Activated CD4-positive, alpha-beta T cell treated with anti-CD3 and anti-CD28 coated beads, Interleukin-2, amount 10 ng/mL, durations not matched to agents 24 days and 14 days (primary cell): Measurements from ENCODE around the gene DENR. TPM values are rescaled to one million over a fixed set of nuclear protein-coding genes. Genes with fewer than 3 reads are reported as not detected.

Experiments
- DNase-seq: peaks from one replicate; pipeline ENCODE4 v3.0.0; 2022
- H3K27ac Mint-ChIP-seq: one replicate; pipeline ENCODE4 v1.8.0; 2022; ENCODE audit warnings: mild to moderate bottlenecking, mixed read lengths
- H3K27me3 Mint-ChIP-seq: one replicate; pipeline ENCODE4 v1.8.0; 2022; ENCODE audit warnings: mixed read lengths
- H3K36me3 Mint-ChIP-seq: one replicate; pipeline ENCODE4 v1.8.0; 2022; ENCODE audit warnings: low read depth, mild to moderate bottlenecking, mixed read lengths
- H3K4me1 Mint-ChIP-seq: one replicate; pipeline ENCODE4 v1.8.0; 2021; ENCODE audit warnings: mixed read lengths
- H3K4me3 Mint-ChIP-seq: one replicate; pipeline ENCODE4 v1.8.0; 2022; ENCODE audit warnings: mild to moderate bottlenecking, moderate library complexity, mixed read lengths
- H3K9me3 Mint-ChIP-seq: one replicate; pipeline ENCODE4 v1.8.0; 2021; ENCODE audit warnings: mixed read lengths
- intact Hi-C: fragments of 100-400 bp; cut with micrococcal nuclease; formaldehyde crosslinking; loops from one replicate; pipeline ENCODE4 v1.15.1; 2023
- total RNA-seq: library from RNA; stranded (reverse); gene quantifications from 2 replicates; pipeline ENCODE4 v1.2.3, GENCODE V29; 2022

Gene DENR
- total RNA-seq, 1 donor from 2014 or later, result 89.6 TPM

- peak overlapping the region; percentile 92 for H3K27ac Mint-ChIP-seq
- intact Hi-C loops, result loop anchor here (10.0 kb wide), 1 partner anchor 641 kb away; no protein-coding TSS in a partner anchor
- no peaks in the 10 kb centered on the region for H3K9me3 Mint-ChIP-seq
- peaks cover 19% of the 10 kb centered on the region for H3K36me3 Mint-ChIP-seq
- H3K4me3 Mint-ChIP-seq, result peak overlapping the region; percentile 68
- no peaks in the 10 kb centered on the region for H3K27me3 Mint-ChIP-seq
- peaks cover 59% of the 10 kb centered on the region for H3K4me1 Mint-ChIP-seq
- DNase-seq, result no peak
Observed at GRCh38 chr12:122725452-122726079, 27.1 kb upstream of the DENR start.

- Mint-ChIP-seq H3K4me1 (peaks cover 59% of the 10 kb centered on the region), H3K4me3 (peak overlapping the region; percentile 68), H3K9me3 (no peaks in the 10 kb centered on the region), H3K27ac (peak overlapping the region; percentile 92), H3K36me3 (peaks cover 17% of the 10 kb centered on the region), H3K27me3 (no peaks in the 10 kb centered on the region)
- peak; percentile 78 for DNase-seq
- intact Hi-C loops, result loop anchor here (10.0 kb wide), 1 partner anchor 641 kb away; no protein-coding TSS in a partner anchor
Observed at GRCh38 chr12:122726080-122726558, 26.5 kb upstream of the DENR start.

- no peak for DNase-seq
- Mint-ChIP-seq H3K27me3 (no peaks in the 10 kb centered on the region), H3K4me1 (peaks cover 76% of the 10 kb centered on the region), H3K36me3 (peaks cover 14% of the 10 kb centered on the region), H3K9me3 (peaks cover 8% of the 10 kb centered on the region), H3K4me3 (peak overlapping the region; percentile 78), H3K27ac (peak overlapping the region; percentile 91)
- intact Hi-C loops, result loop anchor here (5.0 to 10.0 kb wide), 2 partner anchors 277 to 645 kb away; no protein-coding TSS in a partner anchor
Observed at GRCh38 chr12:122729583-122730214, 22.9 kb upstream of the DENR start.

- intact Hi-C loops, result loop anchor here (5.0 kb wide), 1 partner anchor 278 kb away; no protein-coding TSS in a partner anchor
- Mint-ChIP-seq H3K4me1 (peaks cover 69% of the 10 kb centered on the region), H3K36me3 (peaks cover 12% of the 10 kb centered on the region), H3K27me3 (no peaks in the 10 kb centered on the region), H3K9me3 (peaks cover 8% of the 10 kb centered on the region), H3K27ac (peak within 1 kb of the TSS; percentile 91), H3K4me3 (peak within 1 kb of the TSS; percentile 78)
- DNase-seq, result peak; percentile 92
Observed at GRCh38 chr12:122730215-122731014, 22.2 kb upstream of the DENR start, which contains the start of gene HCAR1. TSS of gene HCAR1 (minus strand) at chr12:122730844. CDS start at chr12:122730339, 505 bp downstream.

- peaks cover 11% of the 10 kb centered on the region for H3K9me3 Mint-ChIP-seq
- H3K27ac Mint-ChIP-seq, result peak overlapping the region; percentile 86
- intact Hi-C loops, result loop anchor here (2.0 to 5.0 kb wide), 3 partner anchors 85 to 983 kb away; no protein-coding TSS in a partner anchor
- H3K36me3 Mint-ChIP-seq, result peaks cover 13% of the 10 kb centered on the region
- DNase-seq, result peak; percentile 79
- H3K4me1 Mint-ChIP-seq, result peaks cover 62% of the 10 kb centered on the region
- peak overlapping the region; percentile 78 for H3K4me3 Mint-ChIP-seq
- H3K27me3 Mint-ChIP-seq, result no peaks in the 10 kb centered on the region
Observed at GRCh38 chr12:122732170-122732569, 20.5 kb upstream of the DENR start.

GRCh38 chr12:122732611-122733010, 20.0 kb upstream of the DENR start:
- H3K4me3 Mint-ChIP-seq, result peak overlapping the region; percentile 78
- H3K27ac Mint-ChIP-seq, result peak overlapping the region; percentile 86
- intact Hi-C loops, result loop anchor here (1.0 to 5.0 kb wide), 5 partner anchors 12 to 982 kb away; partner anchors contain the start of gene DENR
- DNase-seq, result no peak
- peaks cover 11% of the 10 kb centered on the region for H3K9me3 Mint-ChIP-seq
- H3K4me1 Mint-ChIP-seq, result peaks cover 61% of the 10 kb centered on the region
- H3K27me3 Mint-ChIP-seq, result no peaks in the 10 kb centered on the region
- peaks cover 12% of the 10 kb centered on the region for H3K36me3 Mint-ChIP-seq

GRCh38 chr12:122738571-122738970, 14.1 kb upstream of the DENR start:
- H3K27ac Mint-ChIP-seq, result peak overlapping the region; percentile 1
- H3K4me3 Mint-ChIP-seq, result no peak overlapping the region
- intact Hi-C loops, result no loop called here
- H3K27me3 Mint-ChIP-seq, result no peaks in the 10 kb centered on the region
- H3K4me1 Mint-ChIP-seq, result peaks cover 16% of the 10 kb centered on the region
- DNase-seq, result no peak
- peaks cover 3% of the 10 kb centered on the region for H3K36me3 Mint-ChIP-seq
- H3K9me3 Mint-ChIP-seq, result peaks cover 3% of the 10 kb centered on the region

- no peaks in the 10 kb centered on the region for H3K27me3 Mint-ChIP-seq
- no peak overlapping the region for H3K27ac Mint-ChIP-seq
- intact Hi-C loops, result no loop called here
- peaks cover 3% of the 10 kb centered on the region for H3K9me3 Mint-ChIP-seq
- no peak for DNase-seq
- peaks cover 3% of the 10 kb centered on the region for H3K36me3 Mint-ChIP-seq
- H3K4me1 Mint-ChIP-seq, result peaks cover 9% of the 10 kb centered on the region
- H3K4me3 Mint-ChIP-seq, result no peak overlapping the region
Observed at GRCh38 chr12:122740351-122740750, 12.3 kb upstream of the DENR start.

- no peak for DNase-seq
- H3K27ac Mint-ChIP-seq, result no peak overlapping the region
- no peaks in the 10 kb centered on the region for H3K36me3 Mint-ChIP-seq
- no peaks in the 10 kb centered on the region for H3K27me3 Mint-ChIP-seq
- intact Hi-C loops, result no loop called here
- H3K4me3 Mint-ChIP-seq, result no peak overlapping the region
- no peaks in the 10 kb centered on the region for H3K9me3 Mint-ChIP-seq
- no peaks in the 10 kb centered on the region for H3K4me1 Mint-ChIP-seq
Observed at GRCh38 chr12:122743895-122744525, 8.6 kb upstream of the DENR start.

- peaks cover 13% of the 10 kb centered on the region for H3K4me1 Mint-ChIP-seq
- no peaks in the 10 kb centered on the region for H3K36me3 Mint-ChIP-seq
- no peaks in the 10 kb centered on the region for H3K9me3 Mint-ChIP-seq
- no peaks in the 10 kb centered on the region for H3K27me3 Mint-ChIP-seq
- no peak for DNase-seq
- intact Hi-C loops, result no loop called here
- H3K27ac Mint-ChIP-seq, result no peak overlapping the region
- no peak overlapping the region for H3K4me3 Mint-ChIP-seq
Observed at GRCh38 chr12:122747224-122748135, 5.1 kb upstream of the DENR start.

GRCh38 chr12:122749569-122750332, 2.9 kb upstream of the DENR start:
- no peaks in the 10 kb centered on the region for H3K27me3 Mint-ChIP-seq
- H3K27ac Mint-ChIP-seq, result no peak overlapping the region
- peaks cover 30% of the 10 kb centered on the region for H3K4me1 Mint-ChIP-seq
- intact Hi-C loops, result no loop called here
- H3K9me3 Mint-ChIP-seq, result no peaks in the 10 kb centered on the region
- no peak overlapping the region for H3K4me3 Mint-ChIP-seq
- H3K36me3 Mint-ChIP-seq, result peaks cover 20% of the 10 kb centered on the region
- DNase-seq, result no peak
